K562 (cell line): ENCODE data around the gene PLAAT4. TPM values are rescaled to one million over a fixed set of nuclear protein-coding genes. Genes with fewer than 3 reads are reported as not detected.

Experiments
- ATF1 ChIP-seq, 2 experiments: fragments of 450-650 bp in 1 of 2; IDR thresholded peaks; 2 replicates each; pipeline ENCODE4 v1.6.1; 2016; ENCODE audit warnings: missing compliant biosample characterization in 1 of 2, missing genetic modification characterization in 1 of 2
- DPF2 ChIP-seq: fragments of 450-650 bp; IDR thresholded peaks from 2 replicates; pipeline ENCODE4 v1.6.1; 2016
- ETV5 ChIP-seq: sonication (generic); formaldehyde crosslinking; IDR thresholded peaks from 2 replicates; pipeline ENCODE4 v1.4.0; 2020; ENCODE audit warnings: low read depth, mild to moderate bottlenecking, missing genetic modification reagents
- HMGN3 ChIP-seq: IDR thresholded peaks from 2 replicates; pipeline ENCODE4 v1.6.1; 2011; ENCODE audit warnings: borderline replicate concordance, low read depth, mild to moderate bottlenecking, mixed read lengths, low read length; ENCODE audit not compliant: insufficient read length; ENCODE audit errors: extremely low read depth
- HNRNPK ChIP-seq: fragments of 200-400 bp; formaldehyde crosslinking; IDR thresholded peaks from one replicate; pipeline ENCODE4 v1.6.1; 2018; ENCODE audit warnings: mild to moderate bottlenecking, low read depth, low read length; ENCODE audit not compliant: poor library complexity, severe bottlenecking
- KAT2B ChIP-seq: IDR thresholded peaks from one replicate; pipeline ENCODE4 v1.6.1; 2012; ENCODE audit warnings: low read depth, mild to moderate bottlenecking, control low read depth, inconsistent platforms, low read length, moderate library complexity
- KLF1 ChIP-seq: fragments of 450-650 bp; IDR thresholded peaks from 2 replicates; pipeline ENCODE4 v1.6.1; 2016; ENCODE audit warnings: missing genetic modification characterization, missing compliant biosample characterization
- NCOA6 ChIP-seq: fragments of 450-650 bp; IDR thresholded peaks from 2 replicates; pipeline ENCODE4 v1.6.1; 2017; ENCODE audit warnings: mild to moderate bottlenecking
- NEUROD1 ChIP-seq: fragments of 150-350 bp; IDR thresholded peaks from 2 replicates; pipeline ENCODE4 v1.6.1; 2014; ENCODE audit warnings: borderline replicate concordance, low read length, low read depth; ENCODE audit not compliant: partially characterized antibody
- NFE2 ChIP-seq: IDR thresholded peaks from 2 replicates; pipeline ENCODE4 v1.6.1; 2014; ENCODE audit warnings: antibody characterized with exemption, low read depth
- NFRKB ChIP-seq: fragments of 450-650 bp; IDR thresholded peaks from 2 replicates; pipeline ENCODE4 v1.6.1; 2016; ENCODE audit warnings: low read depth
- NR3C1 ChIP-seq: sonication (generic); formaldehyde crosslinking; IDR thresholded peaks from 2 replicates; pipeline ENCODE4 v1.8.1; 2022; ENCODE audit warnings: missing genetic modification reagents
- POLR2G ChIP-seq: fragments of 200-400 bp; formaldehyde crosslinking; IDR thresholded peaks from 2 replicates; pipeline ENCODE4 v1.6.1; 2017; ENCODE audit warnings: low read depth, mild to moderate bottlenecking, antibody characterized with exemption, low read length, moderate library complexity
- PYGO2 ChIP-seq: fragments of 450-650 bp; IDR thresholded peaks from 2 replicates; pipeline ENCODE4 v1.6.1; 2016; ENCODE audit warnings: mild to moderate bottlenecking, missing genetic modification characterization, moderate library complexity, missing compliant biosample characterization
- RBM14 ChIP-seq: fragments of 200-400 bp; formaldehyde crosslinking; IDR thresholded peaks from 2 replicates; pipeline ENCODE4 v1.6.1; 2018; ENCODE audit warnings: low read depth, mild to moderate bottlenecking, low read length, moderate library complexity, borderline replicate concordance; ENCODE audit not compliant: insufficient read depth
- RFX7 ChIP-seq: fragments of 250-450 bp; sonication (Bioruptor Pico); IDR thresholded peaks from 2 replicates; pipeline ENCODE4 v1.5.1; 2021; ENCODE audit warnings: mild to moderate bottlenecking
- RNF2 ChIP-seq: sonication (generic); IDR thresholded peaks from 2 replicates; pipeline ENCODE4 v1.6.1; 2016
- SAP30 ChIP-seq: fragments of 200-600 bp; sonication (generic); IDR thresholded peaks from 2 replicates; pipeline ENCODE4 v1.6.1; 2012; ENCODE audit warnings: borderline replicate concordance, low read depth, mild to moderate bottlenecking, moderate library complexity, low read length, control low read depth, inconsistent platforms; ENCODE audit not compliant: insufficient read depth, poor library complexity, severe bottlenecking
- SIN3A ChIP-seq, 2 experiments: fragments of 150-350 bp in 1 of 2; IDR thresholded peaks; 2 replicates each; pipeline ENCODE4 v1.6.1; 2011 to 2016; ENCODE audit warnings: borderline replicate concordance in 2 of 2, low read depth in 2 of 2, low read length in 2 of 2, mild to moderate bottlenecking in 2 of 2, moderate library complexity in 2 of 2; ENCODE audit not compliant: control insufficient read depth in 1 of 2
- SLC30A9 ChIP-seq: fragments of 250-450 bp; sonication (Bioruptor Pico); IDR thresholded peaks from 2 replicates; pipeline ENCODE4 v1.8.0; 2022; ENCODE audit warnings: mild to moderate bottlenecking, moderate library complexity
- SNRNP70 ChIP-seq: fragments of 200-400 bp; formaldehyde crosslinking; optimal IDR thresholded peaks from 2 replicates; pipeline ENCODE3; 2017; ENCODE audit warnings: low read depth, low read length
- STAT5A ChIP-seq: IDR thresholded peaks from 2 replicates; pipeline ENCODE4 v1.6.1; 2012; ENCODE audit warnings: low read length, inconsistent platforms, borderline replicate concordance
- SUPT5H ChIP-seq: fragments of 450-650 bp; IDR thresholded peaks from 2 replicates; pipeline ENCODE4 v1.6.1; 2016
- TCF3 ChIP-seq: sonication (generic); formaldehyde crosslinking; IDR thresholded peaks from 2 replicates; pipeline ENCODE4 v1.4.0; 2020; ENCODE audit warnings: mild to moderate bottlenecking, missing genetic modification reagents
- TCFL5 ChIP-seq: fragments of 250-450 bp; sonication (Bioruptor Pico); conservative IDR thresholded peaks from 2 replicates; pipeline ENCODE4 v1.6.1; 2021; ENCODE audit warnings: mild to moderate bottlenecking, moderate library complexity, matching md5 sums
- ZC3H11A ChIP-seq: IDR thresholded peaks from 2 replicates; pipeline ENCODE4 v1.6.1; 2012; ENCODE audit warnings: low read depth, low read length, improper control_type of control experiment
- ZNF507 ChIP-seq: conservative IDR thresholded peaks from 2 replicates; pipeline ENCODE4 v1.6.1; 2017; ENCODE audit warnings: missing genetic modification characterization, missing compliant biosample characterization
- ZNF584 ChIP-seq: fragments of 200-800 bp; sonication (Bioruptor generic); IDR thresholded peaks from 2 replicates; pipeline ENCODE4 v1.6.1; 2016; ENCODE audit warnings: low read depth, mild to moderate bottlenecking, missing genetic modification characterization, missing compliant biosample characterization
- ZNF695 ChIP-seq: fragments of 450-650 bp; formaldehyde crosslinking; IDR thresholded peaks from 2 replicates; pipeline ENCODE4 v1.4.0; 2020; ENCODE audit warnings: mild to moderate bottlenecking, moderate library complexity
- polyA plus RNA-seq, 8 experiments: library from polyadenylated mRNA; depleted of rRNA in 4 of 8; stranded (reverse) in 5 of 8; unstranded in 3 of 8; fragments of >200 nt; fragmentation: Nextera tagmentation in 2 of 8; fragmentation: Illumina TruSeq in 1 of 8; extraction: Ambion mirVana in 2 of 8; extraction: Trizol in 1 of 8; gene quantifications; 2 replicates each; pipeline versions ENCODE4 v1.2.1 to v1.2.3, GENCODE V29; 2011 to 2014; ENCODE audit warnings: inconsistent platforms in 1 of 8, missing spikeins in 1 of 8
- total RNA-seq, 7 experiments: library from RNA; depleted of rRNA in 6 of 7; stranded (reverse); fragments of >200 nt in 6 of 7; fragmentation: Illumina TruSeq in 2 of 7; extraction: Trizol in 2 of 7; gene quantifications; 2 replicates each; pipeline versions ENCODE4 v1.2.1 to v1.2.3, GENCODE V29; 2011 to 2021; ENCODE audit warnings: low replicate concordance in 1 of 7
- TF ChIP-seq, protein P1 (sequence below): fragments of 250-450 bp; sonication (Bioruptor Pico); IDR thresholded peaks from 2 replicates; pipeline ENCODE4 v1.9.0; 2021; ENCODE audit warnings: mild to moderate bottlenecking
- TF ChIP-seq, protein P2 (sequence below): fragments of 250-450 bp; sonication (Bioruptor Pico); IDR thresholded peaks from 2 replicates; pipeline ENCODE4 v1.8.0; 2022; ENCODE audit warnings: moderate library complexity, mild to moderate bottlenecking, inconsistent platforms

PLAAT4 gene
- total and polyA plus RNA-seq, 9 of the 15 experiments (the other 6 are each of a cell fraction or from before 2014, with no cell fraction given) = 0.54 to 3.0 (median 1.3) TPM; not detected in 1

DNA sequence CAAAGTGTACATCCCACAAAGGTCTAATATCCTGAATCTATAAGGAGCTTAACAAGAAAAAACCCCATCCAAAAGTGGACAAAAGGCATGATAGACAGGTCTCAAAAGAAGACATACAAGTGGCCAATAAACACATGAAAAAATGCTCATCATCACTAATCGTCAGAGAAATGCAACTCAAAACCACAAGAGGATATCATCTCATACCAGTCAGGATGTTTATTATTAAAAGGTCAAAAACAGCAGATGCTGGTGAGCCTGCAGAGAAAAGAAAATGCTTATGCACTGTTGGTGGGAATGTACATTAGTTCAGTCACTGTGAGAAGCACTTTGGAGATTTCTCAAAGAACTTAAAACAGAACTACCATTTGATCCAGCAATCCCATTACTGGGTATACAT, 18.1 kb upstream of the PLAAT4 start (continued):
- no peak for TF ChIP-seq HNRNPK
- TF ChIP-seq PYGO2 = no peak
- TF ChIP-seq ZNF695 = no peak
- no peak for TF ChIP-seq ZNF507 (tag)
- no peak for TF ChIP-seq TCFL5 (CRISPR knock-in tag)
- TF ChIP-seq SUPT5H = no peak
- TF ChIP-seq HMGN3 = no peak
- no peak for TF ChIP-seq NR3C1
- TF ChIP-seq RNF2 = no peak
- TF ChIP-seq ETV5 (CRISPR knock-in tag) = no peak; the same call in 1 of the 2 replicates
- TF ChIP-seq, protein P1, sequence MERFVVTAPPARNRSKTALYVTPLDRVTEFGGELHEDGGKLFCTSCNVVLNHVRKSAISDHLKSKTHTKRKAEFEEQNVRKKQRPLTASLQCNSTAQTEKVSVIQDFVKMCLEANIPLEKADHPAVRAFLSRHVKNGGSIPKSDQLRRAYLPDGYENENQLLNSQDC (CRISPR knock-in tag) = no peak
- no peak for TF ChIP-seq SLC30A9
- no peak for TF ChIP-seq KLF1 (tag)
- no peak for TF ChIP-seq ZNF584 (CRISPR knock-in tag)
- TF ChIP-seq NFE2 = peak; percentile 72
- TF ChIP-seq NEUROD1 = no peak
- TF ChIP-seq ZC3H11A = no peak
- TF ChIP-seq KAT2B = no peak
- no peak for TF ChIP-seq RBM14
- TF ChIP-seq, protein P2, sequence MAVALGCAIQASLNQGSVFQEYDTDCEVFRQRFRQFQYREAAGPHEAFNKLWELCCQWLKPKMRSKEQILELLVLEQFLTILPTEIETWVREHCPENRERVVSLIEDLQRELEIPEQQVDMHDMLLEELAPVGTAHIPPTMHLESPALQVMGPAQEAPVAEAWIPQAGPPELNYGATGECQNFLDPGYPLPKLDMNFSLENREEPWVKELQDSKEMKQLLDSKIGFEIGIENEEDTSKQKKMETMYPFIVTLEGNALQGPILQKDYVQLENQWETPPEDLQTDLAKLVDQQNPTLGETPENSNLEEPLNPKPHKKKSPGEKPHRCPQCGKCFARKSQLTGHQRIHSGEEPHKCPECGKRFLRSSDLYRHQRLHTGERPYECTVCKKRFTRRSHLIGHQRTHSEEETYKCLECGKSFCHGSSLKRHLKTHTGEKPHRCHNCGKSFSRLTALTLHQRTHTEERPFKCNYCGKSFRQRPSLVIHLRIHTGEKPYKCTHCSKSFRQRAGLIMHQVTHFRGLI (CRISPR knock-in tag) = no peak
- peak; percentile 30; the same call in 1 of the 2 replicates for TF ChIP-seq STAT5A
- no peak for TF ChIP-seq SNRNP70
- TF ChIP-seq POLR2G = no peak
- TF ChIP-seq SAP30 = no peak
- TF ChIP-seq ATF1 (CRISPR knock-in tag; IDR thresholded peaks at IDR 0.05) = no peak
- TF ChIP-seq ATF1 (tag; IDR thresholded peaks at IDR 0.05) = peak; percentile 45
- no peak for TF ChIP-seq NFRKB
- no peak for TF ChIP-seq RFX7 (CRISPR knock-in tag)
- no peak for TF ChIP-seq SIN3A (IDR thresholded peaks at IDR 0.05; ENCODE audit: borderline replicate concordance in 2 of 2, control insufficient read depth in 1 of 2, low read depth in 2 of 2, low read length in 2 of 2)
- peak; percentile 85 for TF ChIP-seq TCF3 (CRISPR knock-in tag)
- no peak for TF ChIP-seq NCOA6
- TF ChIP-seq DPF2 = peak; percentile 81
